Fibroblast of villous mesenchyme (primary cell): Measurements from ENCODE around the gene ELP1. TPM values are rescaled to one million over a fixed set of nuclear protein-coding genes. Genes with fewer than 3 reads are reported as not detected.

ENCODE experiments used
- DNase-seq: peaks from one replicate; pipeline ENCODE4 v3.0.0-alpha.2; 2010; ENCODE audit warnings: low read depth
- H3K4me3 ChIP-seq: 2 replicates; pipeline ENCODE4 v1.5.1; 2011; ENCODE audit warnings: low read depth, mild to moderate bottlenecking, low read length
- total RNA-seq: library from RNA; depleted of rRNA; stranded (reverse); fragments of >200 nt; gene quantifications from 2 replicates; pipeline ENCODE4 v1.2.3, GENCODE V29; 2012
- TF ChIP-seq, protein P1 (sequence below): IDR thresholded peaks from 2 replicates; pipeline ENCODE4 v1.5.1; 2012; ENCODE audit warnings: low read depth, mild to moderate bottlenecking, low read length; ENCODE audit not compliant: insufficient read depth

The ELP1 gene
- total RNA-seq, 1 donor, result 44.0 TPM

DNA sequence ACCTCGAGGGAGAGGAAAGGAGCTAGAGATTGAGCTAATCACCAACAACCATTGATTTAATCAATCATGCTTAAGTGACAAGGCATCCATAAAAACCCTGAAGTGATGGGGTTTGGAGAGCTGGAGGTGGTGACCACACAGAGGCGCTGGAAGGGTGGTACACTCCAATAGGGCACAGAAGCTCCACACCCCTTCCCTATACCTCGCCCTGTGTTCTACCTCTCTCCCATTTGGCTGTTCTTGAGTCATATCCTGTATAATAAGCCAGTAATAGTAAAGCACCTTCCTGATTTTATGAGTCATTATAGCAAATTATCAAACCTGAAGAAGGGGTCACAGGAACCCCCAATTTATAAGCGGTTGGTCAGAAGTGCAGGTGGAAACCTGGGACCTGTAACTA, 96.4 kb downstream of the ELP1 start:
- TF ChIP-seq, protein P1, sequence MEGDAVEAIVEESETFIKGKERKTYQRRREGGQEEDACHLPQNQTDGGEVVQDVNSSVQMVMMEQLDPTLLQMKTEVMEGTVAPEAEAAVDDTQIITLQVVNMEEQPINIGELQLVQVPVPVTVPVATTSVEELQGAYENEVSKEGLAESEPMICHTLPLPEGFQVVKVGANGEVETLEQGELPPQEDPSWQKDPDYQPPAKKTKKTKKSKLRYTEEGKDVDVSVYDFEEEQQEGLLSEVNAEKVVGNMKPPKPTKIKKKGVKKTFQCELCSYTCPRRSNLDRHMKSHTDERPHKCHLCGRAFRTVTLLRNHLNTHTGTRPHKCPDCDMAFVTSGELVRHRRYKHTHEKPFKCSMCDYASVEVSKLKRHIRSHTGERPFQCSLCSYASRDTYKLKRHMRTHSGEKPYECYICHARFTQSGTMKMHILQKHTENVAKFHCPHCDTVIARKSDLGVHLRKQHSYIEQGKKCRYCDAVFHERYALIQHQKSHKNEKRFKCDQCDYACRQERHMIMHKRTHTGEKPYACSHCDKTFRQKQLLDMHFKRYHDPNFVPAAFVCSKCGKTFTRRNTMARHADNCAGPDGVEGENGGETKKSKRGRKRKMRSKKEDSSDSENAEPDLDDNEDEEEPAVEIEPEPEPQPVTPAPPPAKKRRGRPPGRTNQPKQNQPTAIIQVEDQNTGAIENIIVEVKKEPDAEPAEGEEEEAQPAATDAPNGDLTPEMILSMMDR, result no peak
- DNase-seq, result no peak
- H3K4me3 ChIP-seq, result no peak overlapping the region

DNA sequence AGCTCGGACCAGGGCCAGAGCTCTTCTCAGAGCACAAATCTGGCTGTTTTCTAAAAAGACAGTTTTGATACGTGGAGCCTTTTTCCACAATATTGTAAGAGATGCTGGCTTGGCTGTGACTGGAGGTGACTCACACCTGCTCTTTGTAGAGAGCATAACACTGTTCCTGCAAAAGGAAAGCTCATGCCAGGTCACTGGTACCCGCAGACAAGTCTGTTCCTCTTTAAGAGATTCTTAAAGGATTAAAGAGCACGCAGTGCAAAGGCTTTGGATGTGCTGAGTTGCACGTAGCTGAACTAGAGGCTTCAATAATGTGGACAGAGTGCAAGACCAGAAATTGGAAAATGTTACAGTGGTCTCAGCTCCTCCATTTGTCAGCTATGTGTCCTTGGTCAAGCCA, 97.1 kb downstream of the ELP1 start:
- DNase-seq, result no peak
- H3K4me3 ChIP-seq, result no peak overlapping the region
- TF ChIP-seq, protein P1, result no peak

DNA sequence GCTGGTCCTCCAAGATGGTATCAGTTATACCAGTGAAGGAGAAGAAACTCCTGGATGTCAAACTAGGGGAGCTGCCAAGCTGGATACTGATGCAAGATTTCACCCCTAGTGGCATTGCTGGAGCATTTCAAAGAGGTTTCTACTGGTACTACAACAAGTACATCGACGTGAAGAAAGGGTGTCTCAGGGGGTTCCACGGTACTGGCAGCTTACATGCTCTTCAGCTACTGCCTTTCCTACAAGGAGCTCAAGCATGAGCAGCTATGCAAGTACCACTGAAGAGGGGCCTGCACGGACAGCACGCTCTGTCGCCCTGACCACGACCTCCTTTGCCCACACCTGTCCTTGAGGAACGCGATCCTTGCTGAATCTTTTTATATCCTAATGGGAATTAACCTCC, 97.6 kb downstream of the ELP1 start:
- DNase-seq, result no peak
- H3K4me3 ChIP-seq, result no peak overlapping the region
- TF ChIP-seq, protein P1, result no peak

DNA sequence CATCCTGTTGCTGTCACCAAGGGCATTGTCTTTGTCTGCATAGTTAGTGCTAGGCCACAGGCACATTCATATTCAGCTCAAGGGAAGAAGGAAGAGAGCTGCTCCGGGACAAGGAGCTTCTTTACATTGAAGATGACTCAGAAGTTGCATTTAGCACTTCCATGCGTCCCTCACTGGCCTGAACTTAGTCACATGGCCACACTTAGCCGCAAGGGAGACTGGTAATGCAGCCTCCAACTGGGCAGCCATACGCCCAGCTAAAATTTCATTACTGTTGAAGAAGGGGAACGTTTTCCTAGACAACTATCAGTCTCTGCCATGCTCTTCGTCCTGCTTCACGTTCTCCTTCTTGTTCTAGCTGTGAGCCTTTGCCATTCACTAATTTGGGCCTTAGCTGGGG, 98.1 kb downstream of the ELP1 start:
- TF ChIP-seq, protein P1, result no peak
- no peak for DNase-seq
- H3K4me3 ChIP-seq, result no peak overlapping the region

DNA sequence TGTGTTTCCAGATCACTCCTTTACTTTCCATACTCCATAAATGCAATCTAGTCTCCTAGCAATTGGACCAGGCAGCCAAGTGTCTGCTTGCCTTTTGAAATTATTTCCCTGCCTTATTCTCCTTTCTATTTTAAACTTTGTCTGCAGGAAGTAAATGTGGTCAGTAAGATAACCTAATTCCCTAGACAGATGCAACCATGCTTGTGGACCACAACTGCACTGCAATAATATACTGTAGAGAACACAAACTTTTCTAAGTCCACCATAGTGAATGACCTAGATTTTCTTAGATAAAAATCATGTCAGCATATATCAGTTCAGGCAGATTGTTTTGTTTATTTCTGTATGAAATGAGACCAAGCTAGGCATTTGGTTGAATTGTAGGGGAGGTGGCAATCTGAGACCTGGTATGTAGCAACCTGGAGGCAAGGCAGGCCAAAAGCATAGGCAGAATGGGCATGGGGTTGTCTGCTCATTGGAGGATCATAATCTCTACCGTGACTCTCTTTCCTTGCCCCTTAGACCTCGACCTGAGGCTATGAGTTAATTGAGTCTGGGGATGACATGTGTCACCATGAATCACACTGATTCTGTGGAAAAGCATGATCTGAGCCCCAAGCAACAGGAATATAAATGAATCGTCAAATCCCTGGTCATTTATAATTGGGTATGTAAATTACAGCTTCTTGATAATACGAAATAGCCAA, 98.8 kb downstream of the ELP1 start:
- DNase-seq, result no peak
- TF ChIP-seq, protein P1, result no peak
- no peak overlapping the region for H3K4me3 ChIP-seq

DNA sequence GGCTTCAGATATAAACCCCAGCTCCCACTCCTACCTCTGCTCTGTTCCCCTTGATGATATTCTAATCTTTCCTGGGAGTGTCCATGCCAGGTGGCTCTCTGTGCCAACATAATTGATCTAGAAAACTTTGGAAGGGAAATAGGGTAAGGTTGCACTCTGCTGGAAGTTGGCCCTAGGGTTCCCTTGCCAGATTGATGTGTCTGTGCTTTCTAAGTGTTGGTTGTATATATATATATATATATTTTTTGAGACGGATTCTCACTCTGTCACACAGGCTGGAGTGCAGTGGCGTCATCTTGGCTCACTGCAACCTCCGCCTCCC, 101.8 kb downstream of the ELP1 start:
- no peak overlapping the region for H3K4me3 ChIP-seq
- no peak for DNase-seq
- TF ChIP-seq, protein P1, result no peak
